NOMO-1 (cell line): ENCODE measurements around the gene IFNAR2.
A peak's percentile ranks its signal among the peaks of the same experiment; 100 is the strongest.
"Not testable (repeated sequence)": the region's sequence is repeated elsewhere in the genome, so short reads cannot be mapped to it uniquely, and the experiment has no call there.

Experiments used
- DNase-seq, 2 experiments: peaks; one replicate each; lab custom pipeline; 2025; ENCODE audit not compliant: unreplicated experiment in 2 of 2; lab: John Stamatoyannopoulos, UW

Gene IFNAR2

DNA sequence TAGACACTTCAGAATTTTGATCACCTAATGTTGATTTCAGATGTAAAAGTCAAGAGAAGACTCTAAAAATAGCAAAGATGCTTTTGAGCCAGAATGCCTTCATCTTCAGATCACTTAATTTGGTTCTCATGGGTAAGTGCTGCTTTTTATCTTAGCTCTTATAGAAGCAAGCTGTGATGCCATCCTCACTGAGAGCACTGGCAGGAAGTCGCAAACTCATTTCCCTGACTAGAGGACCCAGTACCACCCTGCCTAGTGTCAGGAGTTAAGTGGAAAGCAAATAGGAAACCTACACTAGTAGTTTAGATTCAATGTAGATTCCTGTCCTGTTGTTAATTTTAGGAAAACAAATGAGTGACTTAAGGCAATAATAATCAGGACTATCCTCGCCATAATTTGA lies 12.1 kb downstream of the IFNAR2 start:
- no peak for DNase-seq

DNA sequence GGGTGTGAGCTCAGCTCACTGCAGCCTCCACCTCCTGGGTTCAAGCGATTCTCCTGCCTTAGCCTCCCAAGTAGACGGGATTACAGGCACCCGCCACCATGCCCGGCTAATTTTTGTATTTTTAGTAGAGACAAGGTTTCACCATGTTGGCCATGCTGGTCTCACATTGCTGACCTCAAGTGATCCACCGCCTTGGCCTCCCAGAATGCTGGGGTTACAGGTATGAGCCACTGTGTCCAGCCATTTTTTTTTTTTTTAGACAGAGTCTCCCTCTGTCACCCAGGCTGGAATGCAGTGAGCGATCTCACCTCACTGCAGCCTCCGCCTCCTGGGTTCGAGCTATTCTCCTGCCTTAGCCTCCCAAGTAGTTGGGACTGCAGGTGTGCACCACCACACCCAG lies 13.1 kb downstream of the IFNAR2 start:
- DNase-seq, result not testable (repeated sequence)

DNA sequence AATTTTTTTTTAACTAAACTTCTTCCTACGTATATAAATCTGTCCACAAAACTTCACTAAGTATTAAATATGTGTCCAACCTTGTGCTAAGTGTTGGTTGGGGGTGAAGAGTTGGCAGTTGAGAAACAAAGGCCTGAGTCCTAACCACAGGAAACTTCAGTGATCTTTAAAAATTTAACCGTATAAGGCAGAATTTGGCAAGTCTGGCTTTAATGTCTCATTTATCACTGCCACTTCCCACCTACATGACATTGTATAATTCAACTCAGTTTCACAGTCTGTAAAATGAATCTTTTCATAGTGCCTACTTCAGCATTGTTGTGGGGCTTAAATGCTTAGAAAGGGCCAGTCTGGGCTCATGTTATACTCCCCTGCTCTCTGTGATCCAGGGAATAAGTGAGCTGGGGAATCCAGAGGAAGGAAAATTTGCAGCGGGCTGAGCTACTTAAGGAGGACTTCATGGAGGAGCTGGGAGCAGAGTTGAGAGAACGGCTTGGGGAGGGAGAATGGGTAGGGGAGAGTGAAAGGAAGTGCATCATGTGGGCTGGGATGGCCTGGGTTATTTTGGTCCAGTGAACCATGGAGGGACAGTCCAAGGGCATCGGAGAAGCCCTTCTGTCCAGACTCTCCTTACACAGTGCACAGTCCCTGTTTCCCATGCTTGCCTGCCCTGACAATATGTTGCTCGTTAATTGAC lies 14.5 kb downstream of the IFNAR2 start:
- DNase-seq, result peak; percentile 60 to 76

DNA sequence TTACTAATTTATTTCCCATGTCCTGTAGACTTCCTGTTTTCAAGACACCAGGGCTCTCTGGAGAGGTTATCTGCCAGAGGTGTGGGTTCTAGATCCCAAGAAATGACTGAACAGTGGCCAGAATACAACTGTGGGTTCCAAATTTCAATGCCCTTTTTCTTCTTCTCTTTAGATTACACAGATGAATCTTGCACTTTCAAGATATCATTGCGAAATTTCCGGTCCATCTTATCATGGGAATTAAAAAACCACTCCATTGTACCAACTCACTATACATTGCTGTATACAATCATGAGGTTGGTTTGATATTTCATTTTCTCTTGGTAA lies 15.0 kb downstream of the IFNAR2 start:
- peak in 1 of 2 experiments; percentile 26 for DNase-seq

DNA sequence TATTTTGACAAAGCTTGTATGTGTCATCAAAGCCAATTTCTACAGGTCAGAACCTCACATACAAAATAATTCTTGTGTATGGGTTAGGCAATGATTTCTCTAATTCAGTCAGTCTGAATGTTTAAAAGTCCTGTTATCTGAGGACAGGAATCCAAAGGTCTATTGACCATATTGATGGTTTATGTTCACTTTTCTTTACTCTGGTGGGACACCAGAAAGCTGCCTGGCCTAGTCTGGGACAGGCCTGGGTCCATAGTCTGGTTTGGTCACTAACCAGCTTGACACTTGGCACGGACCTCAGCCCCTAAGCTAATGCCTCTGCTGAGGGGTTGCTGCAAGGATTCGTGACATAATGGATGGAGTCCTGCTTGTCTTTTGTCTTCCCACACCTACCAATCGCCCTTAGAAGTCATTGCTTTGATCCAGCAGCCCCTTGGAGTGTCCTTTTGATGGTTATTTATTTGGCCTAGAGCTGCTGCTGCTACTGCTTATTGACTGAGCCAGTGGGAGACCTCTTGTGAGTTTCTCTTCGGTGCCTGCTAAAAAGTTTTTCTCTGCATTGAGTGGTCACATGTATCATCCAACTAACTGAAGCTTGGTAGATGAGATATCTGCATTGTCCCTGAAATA lies 15.7 kb downstream of the IFNAR2 start:
- DNase-seq, result no peak

DNA sequence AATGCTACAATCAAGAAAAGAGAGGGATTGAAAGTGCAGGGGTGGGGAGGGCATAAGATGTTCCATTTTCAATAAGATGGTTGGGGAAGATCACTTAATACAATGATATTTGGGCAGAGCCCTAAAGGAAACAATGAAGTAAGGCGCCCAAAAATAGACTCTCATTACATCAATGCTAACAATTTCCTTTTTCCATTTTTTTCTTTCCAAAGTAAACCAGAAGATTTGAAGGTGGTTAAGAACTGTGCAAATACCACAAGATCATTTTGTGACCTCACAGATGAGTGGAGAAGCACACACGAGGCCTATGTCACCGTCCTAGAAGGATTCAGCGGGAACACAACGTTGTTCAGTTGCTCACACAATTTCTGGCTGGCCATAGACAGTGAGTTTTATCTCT lies 16.8 kb downstream of the IFNAR2 start:
- no peak for DNase-seq

DNA sequence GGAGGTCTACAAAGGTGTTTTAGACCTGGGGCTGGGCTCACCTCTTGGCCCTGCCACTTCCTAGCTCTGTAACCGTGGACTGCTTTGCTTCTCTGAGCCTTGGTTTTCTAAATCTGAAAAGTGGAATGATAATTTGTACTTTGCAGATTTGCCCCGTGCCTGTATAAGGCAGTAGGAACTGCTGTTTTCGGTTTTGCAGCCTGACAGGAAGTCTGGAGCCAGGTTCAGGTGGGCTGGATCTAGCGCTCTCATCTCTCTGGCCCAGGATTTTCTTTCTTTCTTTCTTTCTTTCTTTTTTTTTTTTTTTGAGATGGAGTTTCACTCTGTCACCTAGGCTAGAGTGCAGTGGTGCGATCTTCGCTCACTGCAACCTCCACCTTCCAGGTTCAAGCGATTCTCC lies 17.2 kb downstream of the IFNAR2 start:
- no peak for DNase-seq

DNA sequence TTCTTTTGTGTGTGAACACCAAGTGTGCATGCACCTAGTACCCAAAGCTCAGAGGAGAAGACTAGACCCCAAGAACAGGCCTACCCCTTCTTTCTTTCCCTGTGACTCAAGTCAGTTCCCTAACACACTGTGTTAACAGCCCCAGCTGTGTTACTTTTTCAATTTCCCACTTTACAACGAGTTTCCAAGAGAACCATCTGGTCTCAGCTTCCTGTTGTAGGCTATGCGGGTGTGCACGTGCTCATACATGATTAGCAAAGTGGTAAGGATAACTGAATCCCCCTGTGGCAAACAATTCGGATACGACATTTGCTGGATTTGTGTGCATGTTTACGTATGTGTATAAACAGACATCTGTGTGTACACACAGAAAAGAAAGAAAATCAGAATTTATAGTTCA lies 17.9 kb downstream of the IFNAR2 start:
- DNase-seq, result no peak

DNA sequence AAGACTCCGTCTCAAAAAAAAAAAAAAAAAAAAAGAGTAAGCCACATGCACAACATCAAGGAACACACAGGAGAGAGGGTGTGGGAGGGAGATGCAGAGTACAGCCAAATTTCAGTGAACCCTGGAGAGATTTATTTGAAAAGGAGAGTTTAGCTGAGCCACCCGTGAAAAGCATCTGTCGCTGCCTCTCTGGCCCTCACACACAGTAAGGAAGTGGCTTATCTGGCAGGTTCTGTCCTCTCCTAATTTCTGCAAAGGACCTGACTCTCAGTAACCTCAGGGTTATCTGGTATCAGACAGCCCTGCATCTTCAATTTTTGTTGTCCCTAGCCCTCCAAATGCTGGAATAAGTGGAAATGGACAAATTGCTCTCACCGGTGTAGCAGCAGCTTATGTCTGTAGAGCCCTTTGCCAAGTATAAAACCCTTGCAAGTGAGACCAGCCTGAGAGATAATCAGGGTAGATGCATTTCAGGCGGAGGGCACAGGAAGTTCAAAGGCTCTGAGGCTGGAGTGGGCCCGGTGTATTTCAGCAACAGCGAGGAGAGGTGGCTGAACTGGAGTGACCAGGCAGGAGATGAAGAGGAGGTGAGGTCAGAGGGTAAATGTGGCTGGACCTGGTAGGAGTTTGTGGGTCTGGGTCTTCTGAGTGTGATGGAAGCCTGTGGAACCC lies 19.7 kb downstream of the IFNAR2 start:
- DNase-seq, result no peak

DNA sequence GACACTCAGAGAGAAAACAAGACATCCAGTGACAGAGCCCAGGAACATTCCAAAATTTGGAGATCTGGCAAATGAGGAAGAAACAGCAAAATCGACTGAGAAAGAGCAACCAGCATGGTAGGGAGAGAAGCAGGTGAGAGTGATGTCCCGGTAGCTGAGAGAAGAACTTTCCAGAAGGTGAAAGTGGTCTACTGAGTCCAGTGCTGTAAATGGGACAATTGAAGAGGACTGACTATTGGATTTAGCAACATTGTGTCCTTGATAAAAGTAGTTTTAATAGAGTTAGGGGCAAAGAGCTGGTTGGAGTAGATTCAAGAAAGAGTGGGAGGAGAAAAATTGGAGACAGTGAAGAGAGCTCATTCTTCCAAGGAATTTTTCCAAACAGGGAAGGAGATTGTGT lies 21.4 kb downstream of the IFNAR2 start:
- no peak for DNase-seq

DNA sequence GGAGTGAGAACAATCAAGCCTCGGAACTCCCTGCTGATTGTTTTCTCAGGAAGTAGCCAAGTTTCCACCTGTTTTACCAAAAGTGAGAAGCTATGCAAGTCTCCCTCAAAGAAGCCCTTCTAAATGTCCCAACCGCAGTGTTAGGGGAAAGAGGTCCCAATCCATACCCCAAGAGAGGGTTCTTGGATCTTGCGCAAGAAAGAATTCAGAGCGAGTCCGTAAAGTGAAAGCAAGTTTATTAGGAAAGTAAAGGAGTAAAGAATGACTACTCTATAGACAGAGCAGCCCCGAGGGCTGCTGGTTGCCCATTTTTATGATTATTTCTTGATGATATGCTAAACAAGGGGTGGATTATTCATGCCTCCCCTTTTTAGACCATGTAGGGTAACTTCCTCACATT lies 23.6 kb downstream of the IFNAR2 start:
- not testable (repeated sequence) for DNase-seq

DNA sequence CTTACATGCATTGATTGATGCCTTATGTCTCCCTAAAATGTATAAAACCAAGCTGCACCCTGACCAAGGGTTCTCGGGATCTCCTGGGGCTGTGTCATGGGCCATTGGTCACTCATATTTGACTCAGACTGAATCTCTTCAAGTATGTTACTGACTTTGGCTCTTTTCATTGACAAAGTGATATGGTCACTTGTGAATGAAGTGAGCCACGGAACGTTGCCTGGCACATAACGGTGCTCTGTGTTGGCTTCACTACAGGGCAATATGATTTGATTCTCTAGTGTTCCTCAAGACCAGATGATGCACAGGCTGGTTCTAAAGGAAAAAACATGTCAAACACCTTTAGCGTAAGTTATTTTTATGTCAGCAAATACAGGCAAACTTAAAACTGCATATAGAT lies 25.0 kb downstream of the IFNAR2 start:
- no peak for DNase-seq

DNA sequence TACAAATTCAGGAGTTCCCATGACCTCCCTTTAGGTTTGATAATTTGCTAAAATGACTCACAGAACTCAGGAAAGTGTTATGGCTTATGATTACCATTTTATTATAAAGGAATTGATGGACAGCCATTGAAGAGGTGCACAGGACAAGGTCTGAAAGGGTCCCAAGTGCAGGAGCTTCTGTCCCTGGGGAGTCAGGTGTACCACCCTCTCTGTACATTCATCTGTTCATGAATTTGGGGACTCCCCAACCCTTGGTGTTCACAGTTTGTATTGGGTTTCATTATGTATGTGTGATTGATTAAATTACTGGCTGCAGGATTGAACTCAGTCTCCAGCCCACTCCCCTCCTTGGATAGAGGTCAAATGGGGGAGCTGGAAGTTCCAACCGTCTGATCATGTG lies 25.7 kb downstream of the IFNAR2 start:
- DNase-seq, result no peak

DNA sequence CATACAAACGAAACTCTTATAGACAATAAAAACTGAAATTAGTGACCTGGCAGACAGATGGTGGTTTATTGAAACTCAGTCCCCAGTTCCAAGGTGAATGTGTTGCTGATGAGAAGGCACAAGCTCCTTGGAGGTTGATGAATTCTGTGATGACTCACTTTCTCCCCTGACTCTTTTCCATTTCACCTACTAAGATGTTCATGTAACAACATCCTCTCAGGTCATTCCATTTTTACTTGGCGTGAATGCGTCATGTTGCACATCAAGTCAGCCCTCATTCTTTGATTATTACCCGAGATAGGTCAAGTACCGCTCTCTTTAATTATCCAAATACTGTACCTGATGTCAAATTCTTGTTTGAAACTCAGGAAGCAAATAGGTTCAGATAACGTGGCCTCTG lies 26.3 kb downstream of the IFNAR2 start:
- DNase-seq, result no peak

DNA sequence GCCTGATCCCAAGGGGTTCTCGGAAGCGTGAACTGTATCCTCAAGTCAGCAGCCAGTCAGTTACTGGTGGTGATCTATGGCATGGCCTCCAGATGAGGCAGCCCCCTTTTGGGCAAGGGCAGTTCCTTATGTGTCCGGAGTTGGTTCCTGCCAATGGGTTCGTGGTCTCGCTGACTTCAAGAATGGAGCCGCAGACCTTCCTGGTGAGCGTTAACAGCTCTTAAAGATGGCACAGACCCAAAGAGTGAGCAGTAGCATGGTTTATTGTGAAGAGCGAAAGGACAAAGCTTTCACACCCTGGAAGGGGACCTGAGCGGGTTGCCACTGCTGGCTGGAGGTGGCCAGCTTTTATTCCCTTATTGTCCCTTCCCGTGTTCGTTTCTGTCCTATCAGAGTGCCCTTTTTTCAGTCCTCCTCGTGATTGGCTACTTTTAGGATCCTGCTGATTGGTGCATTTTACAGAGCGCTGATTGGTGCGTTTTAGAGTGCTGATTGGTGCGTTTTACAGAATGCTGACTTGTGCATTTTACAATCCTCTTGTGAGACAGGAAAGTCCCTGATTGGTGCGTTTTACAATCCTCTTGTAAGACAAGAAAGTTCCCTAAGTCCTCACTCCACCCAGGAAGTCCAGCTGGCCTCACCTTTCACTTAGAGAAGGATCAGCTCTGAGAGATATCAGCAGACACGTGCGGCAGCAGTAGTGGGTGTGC lies 27.5 kb downstream of the IFNAR2 start:
- no peak for DNase-seq

DNA sequence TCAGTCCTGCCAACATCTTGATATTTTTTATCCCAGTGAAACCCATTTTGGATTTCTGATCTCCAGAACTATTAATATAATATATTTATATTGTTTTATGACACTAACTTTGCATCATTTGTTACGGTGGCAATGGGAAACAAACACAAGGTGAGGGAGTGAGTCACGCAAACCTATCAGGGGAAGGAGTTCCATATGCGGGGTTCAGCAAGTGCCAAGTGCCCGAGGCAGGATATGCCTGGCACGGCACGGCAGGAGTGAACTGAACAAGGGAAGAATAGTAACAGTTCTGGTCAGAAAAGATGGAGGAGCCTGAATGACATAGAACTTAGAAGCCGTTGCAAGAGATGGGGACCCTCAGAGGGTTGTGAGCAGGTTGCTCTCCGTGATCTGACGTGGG lies 28.7 kb downstream of the IFNAR2 start:
- no peak for DNase-seq

DNA sequence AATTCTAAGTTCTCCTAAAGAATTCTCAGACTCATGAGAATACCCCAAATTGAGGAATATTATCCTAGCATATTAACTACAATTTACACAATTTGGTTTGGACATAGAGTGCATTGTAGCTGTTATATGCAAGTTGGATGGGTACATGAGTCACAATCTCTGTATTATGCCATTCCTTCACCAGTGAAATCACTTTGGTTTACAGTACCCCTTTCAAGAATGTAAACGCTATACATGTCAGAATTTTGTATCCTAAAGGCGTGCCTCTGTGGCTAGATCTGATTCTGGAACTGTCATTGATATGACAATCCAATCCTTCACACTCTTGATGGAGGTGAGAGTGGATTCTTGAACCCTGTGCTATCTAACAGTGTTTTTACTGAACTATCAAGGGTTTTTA lies 29.7 kb downstream of the IFNAR2 start:
- peak in 1 of 2 experiments; percentile 18 for DNase-seq

DNA sequence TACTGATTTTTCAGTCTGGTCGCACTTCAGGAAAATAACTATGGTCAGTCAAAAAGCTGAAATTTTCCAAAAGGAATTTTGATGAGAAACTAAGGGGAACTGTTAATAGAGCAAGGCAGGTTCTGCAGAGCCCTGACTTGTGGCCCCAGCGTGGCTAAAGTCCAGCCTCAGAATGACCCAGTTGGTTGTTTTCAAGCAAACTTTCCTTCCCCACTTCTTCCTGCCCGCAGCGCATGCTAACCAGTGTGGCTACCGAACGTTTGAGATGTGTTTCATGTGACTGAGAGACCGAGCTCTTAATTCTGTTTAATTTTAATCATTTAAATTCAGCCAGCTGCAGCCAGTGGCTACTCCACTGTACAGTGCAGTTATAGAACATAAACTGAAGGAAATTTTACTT lies 30.3 kb downstream of the IFNAR2 start:
- DNase-seq, result peak; percentile 27 to 48

DNA sequence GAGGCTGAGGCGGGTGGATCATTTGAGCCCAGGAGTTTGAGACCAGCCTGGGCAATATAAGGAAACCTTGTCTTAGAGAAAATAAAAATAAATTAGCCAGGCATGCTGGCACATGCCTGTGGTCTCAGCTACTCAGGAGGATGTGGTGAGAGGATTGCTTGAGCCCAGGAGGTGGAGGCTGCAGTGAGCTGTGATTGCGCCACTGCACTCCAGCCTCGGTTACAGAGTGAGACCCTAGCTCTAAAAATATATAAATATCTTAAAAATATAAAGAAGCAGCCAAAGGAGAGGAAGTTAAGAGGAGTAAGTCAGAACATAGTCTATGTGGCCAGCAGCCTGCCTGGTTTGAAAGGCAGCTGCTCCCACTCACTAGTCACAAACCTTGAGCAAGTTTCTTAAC lies 31.9 kb downstream of the IFNAR2 start:
- peak; percentile 77 to 94 for DNase-seq

DNA sequence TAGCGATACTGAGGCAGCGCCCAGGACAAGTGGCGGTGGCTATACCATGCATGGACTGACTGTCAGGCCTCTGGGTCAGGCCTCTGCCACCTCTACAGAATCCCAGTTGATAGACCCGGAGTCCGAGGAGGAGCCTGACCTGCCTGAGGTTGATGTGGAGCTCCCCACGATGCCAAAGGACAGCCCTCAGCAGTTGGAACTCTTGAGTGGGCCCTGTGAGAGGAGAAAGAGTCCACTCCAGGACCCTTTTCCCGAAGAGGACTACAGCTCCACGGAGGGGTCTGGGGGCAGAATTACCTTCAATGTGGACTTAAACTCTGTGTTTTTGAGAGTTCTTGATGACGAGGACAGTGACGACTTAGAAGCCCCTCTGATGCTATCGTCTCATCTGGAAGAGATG lies 33.2 kb downstream of the IFNAR2 start:
- no peak for DNase-seq

DNA sequence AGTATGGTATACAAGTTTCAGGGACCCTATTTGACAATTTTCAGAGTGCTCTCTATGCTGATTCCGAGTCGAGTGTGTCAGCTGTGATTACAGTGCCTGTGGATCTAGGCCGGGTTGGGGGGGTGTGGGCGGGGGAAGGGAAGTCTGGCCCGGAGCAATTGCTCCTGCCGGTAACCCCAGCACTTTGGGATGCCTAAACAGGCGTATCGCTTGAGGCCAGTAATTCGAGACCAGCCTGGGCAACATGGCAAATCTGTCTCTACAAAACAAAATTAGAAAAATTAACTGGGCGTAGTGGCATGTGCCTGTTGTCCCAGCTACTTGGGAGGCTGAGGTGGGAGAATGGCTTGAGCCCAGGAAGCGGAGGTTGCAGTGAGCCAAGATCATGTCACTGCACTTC lies 34.8 kb downstream of the IFNAR2 start:
- DNase-seq, result no peak

DNA sequence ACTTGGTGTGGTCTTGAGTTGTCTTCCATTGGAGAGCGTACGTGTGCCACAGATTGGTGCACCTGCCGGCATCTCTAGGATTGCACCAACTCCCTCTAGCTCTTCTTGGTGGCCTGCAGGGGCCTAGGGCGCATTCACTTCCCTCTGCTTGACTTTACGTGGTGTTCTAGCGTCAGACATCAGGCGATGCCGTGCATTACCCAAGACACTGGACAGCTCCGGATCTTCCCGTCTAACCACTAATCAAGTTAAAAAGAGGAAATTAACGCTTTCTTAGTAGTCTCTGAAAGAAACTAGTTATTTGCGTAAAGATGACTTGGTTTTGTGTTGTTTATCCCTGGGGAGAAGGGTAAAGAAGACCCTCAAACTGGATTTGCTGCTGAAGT lies 35.9 kb downstream of the IFNAR2 start:
- DNase-seq, result peak; percentile 93 to 99
